Stimulated activated CD8-positive, alpha-beta memory T cell treated with anti-CD3 and anti-CD28 coated beads, Interleukin-15, amount 100 ng/mL, for 24 hours (primary cell): ENCODE data around the gene VEPH1.

ENCODE experiments used
- DNase-seq: peaks from one replicate; pipeline ENCODE4 v3.0.0-alpha.2; 2020; ENCODE audit warnings: low read depth

The VEPH1 gene

GRCh38 chr3:157502916-157503595, at the start of gene VEPH1:
VEPH1 (minus strand) TSS chr3:157503416; CDS start chr3:157495349, 8,067 bp downstream.
- no peak for DNase-seq

GRCh38 chr3:157551961-157552360, 48.7 kb upstream of the VEPH1 start:
- no peak for DNase-seq

DNA sequence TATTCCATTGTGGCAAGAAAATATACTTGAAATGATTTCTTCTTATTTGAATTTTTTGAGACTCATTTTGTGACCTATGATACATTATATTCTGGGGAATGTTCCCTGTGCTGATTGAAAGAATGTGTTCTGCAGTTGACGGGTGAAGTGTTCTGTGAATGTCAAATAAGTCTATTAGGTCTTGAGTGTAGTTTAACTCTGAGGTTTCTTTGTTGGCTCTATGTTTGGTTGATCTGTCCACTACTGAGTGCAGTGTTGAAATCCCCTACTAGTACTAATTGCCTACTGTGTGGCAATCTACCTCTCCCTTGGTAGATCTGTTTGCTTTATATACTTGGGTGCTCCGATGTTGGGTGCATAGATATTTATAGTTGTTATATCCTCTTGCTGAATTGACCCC, 46.3 kb upstream of the VEPH1 start:
- no peak for DNase-seq

DNA sequence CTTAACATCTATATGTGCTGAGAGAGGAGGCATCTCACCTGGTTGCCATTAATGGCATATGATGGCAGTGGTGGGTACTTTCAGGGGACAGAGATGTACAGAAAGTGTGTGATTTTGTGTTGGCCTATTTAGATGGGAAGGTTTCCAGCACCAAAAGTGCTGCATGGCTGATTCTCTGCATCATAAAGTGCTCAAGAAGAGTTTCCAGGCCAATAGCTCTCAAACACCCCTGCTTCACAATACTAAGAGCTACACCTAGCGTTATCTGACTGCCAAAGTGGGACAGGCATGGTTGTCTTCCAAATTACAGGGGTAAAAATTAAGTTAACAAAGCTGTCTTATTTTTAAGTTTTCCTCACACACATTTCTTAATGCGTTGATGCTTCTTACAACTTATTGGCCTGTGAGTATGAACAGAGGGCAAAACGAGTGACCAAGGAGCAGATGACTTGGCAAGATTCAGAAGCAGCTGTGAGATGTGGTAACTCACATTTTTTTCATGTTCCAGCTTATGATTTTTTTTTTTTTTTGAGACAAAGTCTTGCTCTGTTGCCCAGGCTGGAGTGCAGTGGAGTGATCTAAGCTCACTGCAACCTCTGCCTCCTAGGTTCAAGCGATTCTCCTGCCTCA, 41.4 kb upstream of the VEPH1 start:
- DNase-seq, result no peak

GRCh38 chr3:157543501-157544035, 40.4 kb upstream of the VEPH1 start:
- no peak for DNase-seq

DNA sequence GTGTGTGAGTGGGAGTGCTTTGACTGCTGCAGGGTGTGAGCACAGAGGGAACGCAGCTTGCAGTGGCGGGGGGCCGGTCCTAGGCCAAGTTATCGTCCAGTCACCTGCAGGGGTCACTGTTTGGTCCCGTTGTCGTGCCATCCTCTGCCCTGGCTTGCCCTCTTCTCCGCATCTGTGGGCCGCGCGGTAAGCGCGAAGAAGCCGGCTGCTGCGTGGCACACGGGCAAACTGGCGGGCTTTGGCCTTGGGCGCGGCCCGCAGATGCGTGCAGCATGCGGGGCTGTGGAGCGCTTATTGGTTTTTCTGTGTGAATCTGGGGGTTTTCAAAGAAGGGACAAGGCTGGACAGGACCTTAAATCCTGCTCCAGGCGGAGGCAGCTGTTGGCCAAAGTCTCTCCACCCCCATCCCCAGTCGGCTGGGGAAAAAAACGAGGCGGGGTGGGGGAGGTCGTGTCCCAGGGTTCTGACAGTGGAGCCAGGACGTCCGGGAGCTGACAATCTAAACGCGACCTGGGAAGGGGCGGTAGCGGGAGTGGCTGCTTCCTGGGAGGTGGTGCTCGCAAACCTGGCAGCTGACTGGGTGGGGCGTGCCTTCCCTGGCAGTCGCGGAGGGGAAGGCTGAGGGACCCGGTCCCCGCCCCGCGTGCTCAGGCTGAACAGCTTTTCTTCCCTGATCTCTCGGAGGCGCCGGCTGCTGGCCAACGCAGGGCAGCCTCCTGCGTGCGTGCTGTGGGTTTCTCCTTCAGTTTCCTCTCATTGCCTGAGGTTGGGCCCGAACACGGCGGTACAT, 39.7 kb upstream of the VEPH1 start:
- no peak for DNase-seq

- DNase-seq, result no peak
Measured at GRCh38 chr3:157541506-157542236, 38.5 kb upstream of the VEPH1 start.

GRCh38 chr3:157540656-157541055, 37.4 kb upstream of the VEPH1 start:
- DNase-seq, result no peak

- DNase-seq, result no peak
Measured at GRCh38 chr3:157535667-157536066, 32.5 kb upstream of the VEPH1 start.

- no peak for DNase-seq
Measured at GRCh38 chr3:157534725-157535161, 31.5 kb upstream of the VEPH1 start.

GRCh38 chr3:157533298-157534070, 30.3 kb upstream of the VEPH1 start:
- DNase-seq, result no peak

DNA sequence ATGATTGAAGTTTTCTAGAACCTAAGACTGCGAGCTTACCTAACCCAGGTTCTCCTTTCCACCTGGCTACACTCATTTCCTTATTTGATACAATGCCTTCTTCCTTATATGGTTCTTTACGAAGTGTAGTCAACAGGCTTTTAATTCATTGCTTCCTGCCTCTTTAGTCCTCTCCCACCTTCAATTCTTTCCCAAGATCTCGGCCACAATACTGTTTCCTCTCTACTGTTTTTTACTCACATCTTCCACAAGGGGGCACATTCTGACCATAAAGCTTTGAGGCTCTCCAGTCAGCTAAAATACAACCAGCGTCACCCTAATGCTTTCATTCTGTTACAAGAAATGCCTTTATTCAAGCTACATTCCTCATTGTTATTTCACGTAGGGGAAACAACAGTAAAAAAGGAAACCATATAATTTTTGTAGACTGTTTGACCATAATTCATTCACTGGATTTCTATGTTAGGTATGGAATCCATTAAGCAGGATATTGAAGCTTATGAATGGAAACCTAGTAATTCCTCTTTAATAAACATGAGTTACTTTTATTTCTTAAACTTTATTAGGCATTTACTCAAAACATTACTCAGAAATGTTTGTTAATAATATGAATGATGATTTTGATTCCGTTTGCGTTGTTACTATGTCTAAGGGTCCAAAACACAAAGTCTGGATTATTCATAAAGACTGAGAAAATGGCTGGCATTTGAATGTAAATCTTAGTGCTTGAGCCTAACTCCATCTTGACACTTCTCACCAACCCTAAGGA, 29.5 kb upstream of the VEPH1 start:
- no peak for DNase-seq

GRCh38 chr3:157531771-157532170, 28.6 kb upstream of the VEPH1 start:
- DNase-seq, result no peak

DNA sequence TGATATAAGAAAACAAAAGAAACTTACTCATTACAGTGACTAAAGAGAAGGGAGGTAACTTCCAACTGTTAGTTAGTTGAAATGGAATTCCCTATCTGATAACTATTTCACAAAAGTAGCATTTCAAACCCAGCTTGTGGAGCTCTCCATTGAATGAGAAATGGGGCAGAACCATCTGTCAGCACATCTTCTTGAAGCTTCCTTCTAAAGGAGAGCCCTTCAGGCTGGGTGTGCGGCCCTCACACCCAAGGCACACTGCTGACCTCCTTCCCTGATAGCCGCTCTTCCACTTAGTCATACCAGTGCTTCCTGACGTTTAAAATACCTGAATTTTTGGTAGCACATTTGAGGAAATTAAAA, 28.1 kb upstream of the VEPH1 start:
- DNase-seq, result no peak

DNA sequence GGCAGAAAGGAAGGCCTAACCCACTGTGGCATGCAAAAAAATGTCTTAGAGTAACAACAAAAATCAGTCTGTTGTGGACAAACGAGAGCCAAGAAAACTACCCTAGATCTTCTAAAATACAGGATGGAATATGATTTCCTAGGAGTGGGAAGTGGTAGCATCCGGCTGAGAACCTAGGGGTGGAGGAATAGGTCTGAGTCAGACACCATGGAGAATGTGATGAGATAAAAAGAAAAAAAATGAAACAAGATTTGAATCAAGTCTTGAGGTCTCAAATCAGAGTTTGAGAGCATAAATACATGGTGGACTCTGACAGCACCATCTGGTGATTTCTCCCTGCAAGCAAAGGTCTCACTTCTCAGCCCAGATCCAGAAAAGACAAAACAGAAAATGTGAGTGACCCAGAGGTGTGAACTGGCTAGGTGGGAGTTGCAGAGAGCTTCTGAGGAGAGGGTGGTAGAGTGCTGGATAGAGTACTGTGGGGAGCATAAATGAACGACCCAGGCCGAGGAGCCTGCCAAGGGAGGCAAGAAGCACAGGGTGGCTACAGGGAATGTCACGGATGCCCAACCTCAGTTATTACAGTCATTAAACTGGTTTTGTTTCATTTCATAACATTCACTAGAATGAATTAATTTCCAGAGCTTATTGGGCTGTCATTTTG, 27.6 kb upstream of the VEPH1 start:
- no peak for DNase-seq

- DNase-seq, result no peak
Measured at GRCh38 chr3:157529751-157530150, 26.5 kb upstream of the VEPH1 start.

- DNase-seq, result no peak
Measured at GRCh38 chr3:157529085-157529484, 25.9 kb upstream of the VEPH1 start.

DNA sequence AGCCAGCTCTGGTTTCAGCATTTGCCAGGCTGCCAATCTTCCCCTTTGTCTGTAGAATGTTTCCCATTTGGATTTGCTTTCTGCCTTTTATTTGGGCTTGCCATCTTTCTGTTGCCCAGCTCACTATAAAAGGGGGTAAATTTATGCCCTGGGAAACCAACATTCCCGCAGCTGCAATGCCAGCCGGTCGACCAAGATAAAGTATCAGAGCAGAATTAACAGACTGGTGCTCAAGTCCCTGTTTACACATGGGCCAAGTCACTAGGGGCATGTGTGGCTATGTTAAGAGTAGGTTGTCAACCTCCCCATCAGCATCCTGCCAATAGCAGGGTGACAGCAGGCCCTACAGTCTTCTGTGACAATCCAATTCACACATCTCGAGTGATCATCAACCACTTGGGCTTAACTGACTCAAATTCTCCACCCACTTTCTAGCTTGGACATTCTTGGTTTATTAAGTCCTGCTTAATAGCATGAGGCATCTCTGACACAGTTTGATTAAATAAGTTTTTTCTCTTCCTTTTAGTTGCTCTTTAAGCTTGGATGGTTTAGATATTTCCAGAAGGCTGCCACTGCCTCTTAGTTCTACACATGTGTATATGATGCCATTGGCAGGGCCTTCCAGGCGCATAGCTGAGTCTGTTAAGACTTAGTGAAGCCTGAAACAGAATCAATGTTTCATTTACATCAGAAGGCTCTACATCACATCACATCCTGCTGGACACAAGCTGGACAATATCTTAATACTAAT, 24.1 kb upstream of the VEPH1 start:
- DNase-seq, result no peak

GRCh38 chr3:157526036-157526435, 22.8 kb upstream of the VEPH1 start:
- DNase-seq, result no peak
